HG02973 (cell line): Measurements from ENCODE around the gene COPB1.

Experiments used
- ATAC-seq: cut with Tn5 transposase; IDR thresholded peaks from one replicate; pipeline ENCODE4 v1.9.1; 2021; ENCODE audit warnings: moderate library complexity; ENCODE audit not compliant: unreplicated experiment

Gene COPB1

DNA sequence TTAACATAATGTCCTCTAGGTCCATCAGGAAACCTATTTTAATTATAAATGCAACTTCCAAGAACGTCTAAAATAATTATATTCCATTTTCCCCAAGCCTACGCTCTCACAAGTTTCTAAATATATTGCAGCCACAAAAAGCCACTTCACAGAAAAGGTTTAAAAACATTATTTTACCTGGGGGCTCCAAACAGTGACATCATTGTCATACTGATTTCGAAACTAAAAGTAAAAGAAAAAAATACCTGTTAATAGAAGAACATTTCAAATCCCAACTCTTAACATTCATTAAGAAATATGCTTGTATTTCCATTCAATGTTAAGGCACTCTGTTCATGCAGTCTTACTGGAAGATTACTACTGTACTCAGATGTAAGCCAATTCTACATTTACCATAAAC is 19.2 kb upstream of the COPB1 start:
- no peak for ATAC-seq

DNA sequence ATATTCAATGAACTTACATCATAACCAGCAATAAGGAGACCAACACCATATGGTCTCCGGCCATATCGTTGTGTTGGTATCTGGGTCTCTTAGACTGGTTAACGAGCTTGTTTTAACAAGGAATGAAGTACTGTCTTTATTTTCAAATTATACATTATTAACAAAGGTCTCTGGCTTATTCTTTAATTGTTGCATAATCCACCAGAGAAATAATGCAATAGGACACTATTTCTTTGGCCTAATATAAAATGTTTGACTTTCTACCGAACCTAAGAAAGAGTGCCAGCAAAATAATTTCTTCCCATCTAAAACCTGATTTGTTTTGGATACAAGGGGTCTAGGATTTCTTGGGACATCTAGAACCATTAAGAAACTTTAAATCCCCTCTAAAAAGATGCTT is 14.2 kb upstream of the COPB1 start:
- ATAC-seq = no peak

DNA sequence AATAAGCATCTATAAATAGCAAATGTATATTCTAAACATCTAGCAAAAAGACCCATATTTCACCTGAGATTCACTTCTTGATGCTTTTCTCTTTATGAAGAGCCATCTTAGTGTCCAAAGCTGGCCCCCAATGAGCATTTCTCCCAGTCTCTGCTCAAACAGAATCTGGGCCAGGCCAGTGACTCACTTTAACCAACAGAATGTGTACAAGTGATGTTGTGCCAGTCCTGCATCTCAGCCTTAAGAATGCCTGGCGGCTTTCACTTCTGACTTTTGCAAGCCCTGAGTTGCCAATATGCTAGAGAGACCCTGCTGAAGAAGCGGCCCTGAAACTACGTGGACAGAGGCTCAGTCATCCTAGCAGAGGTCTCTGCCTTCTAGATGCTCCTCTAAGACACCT is 6.9 kb upstream of the COPB1 start:
- no peak for ATAC-seq

DNA sequence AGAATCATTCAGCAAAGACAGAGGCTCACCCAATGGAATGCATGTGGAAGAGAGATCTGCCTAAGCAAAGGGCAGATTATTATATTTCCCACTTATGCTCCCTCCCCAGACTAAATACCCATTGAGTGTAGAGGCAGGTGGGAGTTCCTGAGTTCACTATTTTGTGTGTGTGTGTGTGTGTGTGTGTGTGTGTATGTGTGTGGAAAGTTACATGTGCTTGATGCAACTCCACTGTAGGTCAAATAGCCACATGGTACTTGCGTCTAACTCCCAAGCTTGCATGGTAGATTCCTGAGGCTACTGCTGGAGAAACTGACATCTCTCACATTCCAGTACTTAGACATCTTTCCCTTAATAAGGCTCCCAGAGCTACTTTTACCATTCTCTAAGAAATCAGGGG is 3.4 kb upstream of the COPB1 start:
- ATAC-seq = no peak

DNA sequence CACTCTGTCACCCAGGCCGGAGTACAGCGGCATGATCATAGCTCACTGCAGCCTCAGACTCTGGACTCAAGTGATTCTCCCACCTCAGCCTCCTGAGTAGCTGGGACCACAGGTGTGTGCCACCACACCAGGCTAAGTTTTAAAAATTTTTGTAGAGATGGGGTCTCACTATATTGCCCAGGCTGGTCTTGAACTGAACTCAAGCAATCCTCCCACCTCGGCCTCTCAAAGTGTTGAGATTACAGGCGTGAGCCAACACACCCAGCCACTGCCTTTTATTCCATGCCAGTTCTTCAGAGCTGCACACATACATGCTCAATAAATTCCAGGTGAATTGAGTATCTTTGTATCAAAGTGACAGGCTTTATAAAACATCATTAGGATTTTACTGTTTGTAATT is 2.4 kb upstream of the COPB1 start:
- ATAC-seq = no peak

DNA sequence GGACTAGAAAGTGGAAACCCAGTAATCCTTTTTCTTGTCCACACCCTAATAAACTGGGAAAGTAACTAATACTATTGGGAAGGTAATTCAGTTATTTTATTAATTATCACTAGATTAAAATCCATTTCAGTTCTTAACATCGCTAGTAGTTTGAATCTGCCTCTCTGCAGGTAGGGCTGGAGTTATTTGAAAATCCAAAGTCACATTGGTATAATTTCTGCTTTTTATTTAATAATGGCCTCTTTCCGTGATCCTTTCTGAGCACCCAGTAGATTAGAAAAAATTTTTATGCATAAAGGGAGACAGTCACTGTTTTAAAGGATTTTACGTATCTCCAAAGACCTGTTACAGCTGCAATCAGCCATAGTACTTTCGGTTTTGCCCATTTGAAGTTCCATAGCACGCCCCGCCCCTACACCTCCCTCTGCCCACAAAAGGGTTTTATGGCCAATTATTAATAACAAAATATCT is 605 bp upstream of the COPB1 start:
- peak; percentile 57 for ATAC-seq

DNA sequence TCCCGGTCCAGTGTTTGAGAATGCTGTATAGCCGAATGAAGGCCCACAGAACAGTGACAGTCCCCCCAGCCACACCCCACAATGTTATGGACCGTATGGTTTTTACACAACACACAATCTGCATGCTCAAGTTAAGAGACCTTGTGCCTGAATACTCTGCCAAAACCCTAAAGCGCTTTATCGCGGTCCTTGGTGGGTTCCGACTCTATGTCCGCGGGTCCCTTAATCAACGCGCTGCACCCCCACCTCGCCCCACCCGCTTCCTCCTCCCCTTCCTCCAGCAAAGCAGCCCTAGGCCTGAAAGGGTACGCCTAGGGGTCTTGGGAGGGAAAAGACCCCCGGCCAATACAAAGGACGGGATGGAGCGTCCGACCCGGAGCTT is 442 bp downstream of the COPB1 start:
- ATAC-seq = no peak

DNA sequence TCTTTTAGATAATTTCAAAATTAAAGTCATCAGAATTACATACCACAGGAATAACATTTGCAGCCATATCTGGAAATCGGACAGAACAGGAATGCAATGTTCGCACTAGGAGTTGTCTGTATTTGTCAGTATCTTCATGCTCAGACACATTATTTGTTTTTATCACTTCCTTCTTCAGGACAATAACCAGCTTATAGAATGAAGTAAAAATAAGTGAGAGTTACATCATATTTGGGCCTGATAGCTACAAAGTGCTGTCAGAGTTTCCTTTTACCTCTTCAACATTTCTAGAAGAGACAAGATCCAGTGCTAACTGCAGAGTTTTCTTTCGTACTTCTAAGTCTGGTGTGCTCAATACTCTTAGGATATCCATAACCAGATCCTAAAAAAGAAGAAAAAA is 18.9 kb downstream of the COPB1 start:
- no peak for ATAC-seq

DNA sequence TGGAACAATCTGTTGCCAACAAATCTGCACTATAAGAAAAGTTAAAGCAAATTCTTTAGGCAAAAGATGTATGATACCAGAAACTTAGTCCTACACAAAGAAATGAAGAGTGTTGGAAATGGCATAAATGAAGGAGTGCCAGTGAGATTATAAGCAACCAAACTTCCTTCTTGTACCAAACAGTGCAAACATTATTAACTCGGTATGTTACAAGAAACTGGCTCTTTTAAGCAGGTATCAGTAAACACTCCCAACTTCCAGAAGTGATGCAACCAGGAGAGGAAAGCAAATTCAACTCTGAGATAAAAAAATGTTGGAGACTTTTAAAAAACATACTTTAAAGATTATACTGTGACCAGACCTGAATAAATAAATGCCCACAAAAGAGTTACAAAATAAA is 28.5 kb downstream of the COPB1 start:
- no peak for ATAC-seq

DNA sequence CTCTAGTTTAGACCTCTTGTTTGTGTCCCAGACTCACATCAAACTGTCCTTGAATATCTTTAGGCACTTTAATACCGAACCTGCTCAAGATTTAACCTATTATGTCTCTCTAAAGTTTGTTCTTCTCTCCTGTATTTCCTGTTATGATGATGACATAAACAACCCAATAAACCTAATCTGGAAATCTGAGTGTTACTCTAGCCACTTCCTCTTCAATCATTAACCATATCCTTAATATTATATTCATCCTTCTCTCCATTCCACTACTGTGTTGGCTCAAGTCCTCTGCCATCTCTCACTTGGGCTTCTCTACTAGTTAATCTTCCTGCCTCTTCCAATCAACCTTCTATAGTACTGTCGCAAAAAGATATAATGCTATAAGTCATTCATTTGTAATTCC is 36.0 kb downstream of the COPB1 start:
- ATAC-seq = no peak

DNA sequence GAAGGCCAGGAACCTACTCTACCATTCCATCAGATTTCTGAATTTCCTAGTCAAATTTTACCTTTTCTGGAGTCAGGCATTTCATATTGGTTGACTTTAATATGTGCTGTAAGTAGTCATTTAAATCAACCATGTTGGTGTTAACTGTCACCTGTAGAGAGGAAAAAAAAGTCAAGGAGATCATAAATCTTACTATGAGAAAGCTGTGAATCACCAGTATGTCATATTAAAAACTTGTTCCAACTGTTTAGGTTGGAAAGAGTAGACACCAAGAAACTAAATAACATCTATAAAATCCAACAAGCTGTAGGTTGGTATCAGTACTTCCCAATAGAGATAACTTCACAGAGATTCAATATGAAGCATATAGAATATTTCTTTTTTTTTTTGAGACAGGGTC is 39.5 kb downstream of the COPB1 start:
- ATAC-seq = no peak

DNA sequence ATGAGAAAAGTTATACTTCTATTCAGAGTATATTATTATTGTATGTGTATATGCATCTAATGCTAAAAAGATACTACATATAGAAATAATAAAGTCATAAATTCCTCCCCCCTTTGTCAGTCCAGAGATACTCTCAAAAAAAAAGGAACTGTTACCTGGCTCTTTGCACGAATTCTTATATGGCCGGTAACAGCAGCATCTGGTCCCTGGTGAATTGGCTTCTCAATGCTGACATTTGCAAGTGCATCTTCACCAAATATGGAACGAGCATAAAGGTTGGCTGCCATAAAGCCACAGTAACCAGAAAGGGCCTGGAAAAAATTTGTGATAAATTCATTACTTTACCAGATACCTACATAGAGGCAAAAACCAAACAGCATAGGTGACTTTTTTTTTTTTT is 41.2 kb downstream of the COPB1 start:
- no peak for ATAC-seq

DNA sequence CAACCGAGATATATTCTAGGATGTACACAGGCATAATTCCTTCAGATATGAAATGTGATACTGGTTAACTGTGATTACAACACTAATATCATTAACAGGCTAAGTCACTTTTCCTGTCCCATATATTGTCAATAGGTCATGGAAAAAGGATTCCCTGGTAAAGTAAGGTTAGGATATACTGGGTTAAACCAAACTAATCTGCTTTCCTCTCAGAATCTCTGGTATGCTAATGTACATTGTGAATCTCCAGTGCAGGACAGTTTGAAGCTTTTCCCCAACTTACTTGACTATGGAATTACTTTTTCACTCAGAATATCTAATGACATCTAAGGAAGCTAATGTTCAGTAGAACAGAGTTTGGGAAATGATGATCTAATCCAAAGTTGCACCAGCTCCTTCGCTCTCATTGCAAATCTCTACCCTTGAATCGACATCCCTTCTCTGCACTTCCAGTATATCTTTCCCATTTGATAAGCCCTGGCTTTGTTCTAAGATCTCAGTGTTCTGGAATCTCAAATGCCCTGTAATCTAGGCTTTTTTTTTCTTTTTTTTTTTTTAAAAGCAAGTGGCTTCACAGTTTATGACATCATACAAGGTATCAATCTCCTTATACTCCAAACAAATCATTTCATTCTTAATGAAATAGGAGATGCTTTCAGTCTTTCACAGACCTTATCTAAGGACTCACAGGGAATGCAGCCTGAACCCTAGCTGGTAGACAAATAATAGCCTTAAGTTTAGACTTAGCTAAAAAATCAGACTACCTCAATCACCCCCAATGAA is 43.8 kb downstream of the COPB1 start:
- ATAC-seq = no peak

DNA sequence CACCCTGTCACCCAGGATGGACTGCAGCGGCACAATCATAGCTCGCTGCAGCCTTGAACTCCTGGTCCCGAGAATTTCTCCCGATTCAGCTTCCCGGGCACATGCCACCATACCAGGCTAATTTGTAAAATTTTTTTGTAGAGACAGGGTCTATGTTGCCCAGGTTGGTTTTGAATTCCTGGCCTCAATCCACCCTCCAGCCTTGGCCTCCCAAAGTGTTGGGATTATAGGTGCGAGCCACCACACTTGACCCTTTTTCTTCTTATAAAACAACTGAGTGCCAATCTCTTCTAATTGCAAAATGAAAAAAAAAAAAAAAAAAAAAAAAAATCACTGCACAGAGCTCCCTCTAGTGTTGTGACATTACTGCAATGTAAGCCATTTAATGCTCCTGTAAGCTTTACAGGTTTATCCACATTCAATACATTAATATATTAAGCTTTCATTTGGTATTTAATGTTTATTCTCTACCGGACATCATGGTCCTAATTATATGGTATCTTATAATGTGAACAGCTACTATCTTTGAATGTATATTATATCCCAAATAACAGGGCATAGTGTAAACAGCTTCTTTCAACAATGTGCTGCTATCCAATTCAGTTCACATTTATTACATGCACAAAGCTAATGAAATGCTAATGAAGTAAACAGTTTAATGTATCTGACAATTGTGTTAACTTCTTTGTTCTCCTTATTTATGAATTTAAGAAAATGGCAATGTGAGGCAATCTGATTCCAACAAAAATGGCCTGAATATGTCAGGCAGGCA is 44.6 kb downstream of the COPB1 start:
- ATAC-seq = no peak

DNA sequence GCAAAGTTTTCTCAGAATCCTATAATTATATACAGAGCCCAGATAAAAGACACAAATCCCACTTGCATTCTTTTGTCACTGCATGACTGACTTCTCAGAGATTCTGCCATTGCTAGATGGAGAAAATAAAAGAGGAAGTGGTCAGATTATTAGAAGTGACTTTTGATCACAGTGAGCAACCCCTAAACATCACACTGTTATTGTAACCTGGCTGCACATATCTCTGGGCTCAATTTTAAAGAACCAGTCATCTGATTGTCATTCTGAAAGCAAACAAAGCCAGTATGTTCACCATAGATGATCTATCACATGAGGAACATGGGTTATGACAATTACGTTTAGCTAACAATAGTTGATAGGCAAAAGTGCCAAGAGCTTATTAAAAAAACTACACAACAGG is 47.8 kb downstream of the COPB1 start:
- peak; percentile 58 for ATAC-seq

DNA sequence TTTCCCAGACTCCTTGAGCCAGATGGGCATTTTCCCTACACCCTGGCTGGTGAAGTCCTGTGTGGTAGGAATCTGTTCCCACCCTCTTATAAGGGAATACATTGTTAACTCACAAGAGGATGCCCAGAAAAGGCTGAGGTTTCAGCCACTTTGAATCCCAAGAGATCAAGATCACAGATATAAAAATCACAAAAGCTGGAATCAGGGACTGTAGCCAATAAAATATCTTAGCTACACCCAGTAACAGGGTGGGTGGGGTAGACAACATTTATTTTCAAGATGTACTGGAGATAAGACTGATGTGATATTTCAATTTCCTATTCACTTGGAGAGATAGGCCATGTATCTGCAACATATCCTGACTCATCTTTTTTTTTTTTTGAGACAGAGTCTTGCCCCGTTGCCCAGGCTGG is 50.3 kb downstream of the COPB1 start:
- no peak for ATAC-seq

DNA sequence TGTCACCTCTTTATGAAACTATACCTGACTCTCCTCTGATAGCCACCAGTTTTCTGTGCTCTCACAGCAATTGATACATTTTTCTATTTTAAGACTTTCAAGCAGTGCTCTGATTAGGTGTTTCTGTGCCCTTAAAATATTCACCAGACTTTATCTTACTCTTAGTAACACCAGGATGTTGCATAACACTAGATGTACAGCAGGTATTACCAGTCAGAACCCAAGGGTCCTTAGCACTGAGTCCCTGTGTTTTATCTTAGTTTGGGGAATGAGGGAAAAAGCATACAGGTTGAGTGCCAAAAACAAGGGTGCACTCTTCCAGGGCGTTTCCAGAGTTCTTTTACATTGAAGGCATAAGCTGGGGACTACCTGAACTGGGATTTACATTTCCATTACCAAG is 51.4 kb downstream of the COPB1 start:
- ATAC-seq = no peak

DNA sequence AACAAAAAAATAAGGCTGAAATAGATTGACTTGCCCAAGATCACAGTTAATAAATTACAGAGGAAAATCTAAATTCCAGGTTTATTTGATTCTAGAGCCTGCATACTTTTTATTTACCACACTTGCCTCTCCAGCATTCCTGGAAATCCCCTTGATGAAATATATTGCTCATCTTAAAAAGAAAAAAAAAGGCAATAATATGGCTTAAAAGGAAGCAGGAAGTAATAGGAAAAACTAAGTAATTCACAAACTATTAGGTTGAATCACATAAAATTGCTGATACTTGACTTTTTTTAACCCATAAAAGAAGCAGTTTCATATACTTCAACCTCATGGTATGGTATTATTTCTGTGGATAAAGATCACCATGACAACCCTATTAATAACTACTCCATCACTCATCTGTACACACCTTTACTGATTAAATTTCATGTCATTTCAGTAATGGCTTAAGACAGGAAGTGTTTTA is 52.9 kb downstream of the COPB1 start:
- ATAC-seq = no peak

DNA sequence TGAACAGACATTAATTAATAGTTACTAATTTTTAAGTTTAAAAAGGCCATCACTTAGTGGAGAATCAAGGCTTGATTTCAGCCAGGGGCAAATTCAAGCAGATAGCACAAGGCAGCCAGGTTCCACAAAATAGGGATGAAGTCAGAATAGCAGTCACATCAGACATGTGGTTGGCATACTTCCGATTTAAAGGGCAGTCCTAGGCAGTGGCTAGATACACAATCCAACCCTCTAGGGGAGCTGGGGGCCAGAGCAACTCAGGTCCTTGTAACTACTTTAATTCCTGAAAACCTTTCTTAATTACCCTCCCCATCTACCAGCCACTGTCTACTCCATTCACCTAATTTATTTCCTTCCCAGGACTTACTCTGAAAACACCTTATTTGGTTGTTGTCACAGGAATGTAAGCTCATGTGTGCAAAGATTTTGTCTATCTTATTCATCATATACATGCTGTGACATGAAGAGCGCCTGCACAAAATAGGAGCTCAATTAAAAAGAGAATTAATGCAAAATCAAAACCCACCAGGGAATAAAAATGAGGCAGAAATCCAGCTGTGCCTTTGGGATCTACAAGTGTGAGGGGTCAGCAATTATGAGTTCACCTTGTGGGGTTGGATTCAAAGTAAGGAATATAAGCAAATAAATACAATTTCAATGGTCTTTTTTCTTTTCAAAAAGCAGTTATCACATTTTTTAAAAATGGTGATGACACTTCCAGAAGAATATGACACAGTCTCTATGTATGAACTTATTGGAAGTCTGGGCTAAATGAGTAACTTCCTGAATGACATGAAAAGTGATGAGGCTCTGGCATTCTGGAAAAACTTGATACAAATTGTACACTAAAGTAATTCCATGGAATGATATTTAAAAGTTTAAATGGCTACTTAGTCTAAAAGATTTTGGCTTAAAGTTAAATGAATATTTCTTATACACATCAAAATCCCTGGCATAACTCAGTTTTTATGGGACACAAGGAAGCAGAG is 53.8 kb downstream of the COPB1 start:
- ATAC-seq = no peak

DNA sequence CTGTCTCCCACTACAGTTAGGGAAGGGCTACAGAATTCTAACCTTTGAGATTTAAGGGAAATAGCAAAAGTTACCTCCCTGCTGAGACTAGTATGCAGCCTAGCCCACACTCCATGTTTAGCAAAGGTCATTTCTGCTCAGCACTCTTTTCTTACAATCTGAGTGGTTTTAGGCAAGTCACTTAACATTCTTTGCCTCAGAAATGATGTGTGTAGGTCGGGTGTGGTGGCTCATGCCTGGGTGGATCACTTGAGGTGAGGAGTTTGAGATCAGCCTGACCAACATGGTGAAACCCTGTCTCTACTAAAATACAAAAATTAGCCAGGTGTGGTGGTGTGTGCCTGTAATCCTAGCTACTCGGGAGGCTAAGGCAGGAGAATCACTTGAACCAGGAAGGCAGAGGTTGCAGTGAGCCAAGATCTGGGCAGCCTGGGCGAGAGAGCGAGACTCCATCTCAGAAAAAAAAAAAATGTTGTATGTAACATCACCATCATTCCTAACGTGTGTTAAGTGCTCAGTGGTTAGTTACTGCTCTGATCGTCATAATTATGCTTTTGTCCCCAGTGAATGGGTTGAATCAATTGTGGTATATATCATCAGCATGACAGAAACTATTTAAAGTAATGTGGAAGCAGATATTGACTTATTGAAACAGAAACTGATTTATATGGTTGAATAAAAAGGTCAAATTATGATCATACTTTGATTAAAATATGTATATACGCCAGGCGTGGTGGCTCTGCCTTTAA is 55.0 kb downstream of the COPB1 start:
- ATAC-seq = no peak
